WTC11 (cell line): Measurements from ENCODE around the gene MITF.

Source experiments
- CTCF ChIP-seq: fragments of 200-600 bp; IDR thresholded peaks from 2 replicates; pipeline ENCODE4 v1.8.0; 2022; ENCODE audit warnings: antibody characterized with exemption
- JUN ChIP-seq: sonication (generic); formaldehyde crosslinking; IDR thresholded peaks from 2 replicates; pipeline ENCODE4 v1.8.0; 2023; ENCODE audit warnings: mild to moderate bottlenecking, missing genetic modification reagents
- RORB ChIP-seq: fragments of 250-450 bp; sonication (Bioruptor Pico); IDR thresholded peaks from 2 replicates; pipeline ENCODE4 v1.9.0; 2021; ENCODE audit warnings: mild to moderate bottlenecking
- TF ChIP-seq, protein P1 (sequence below): sonication (generic); formaldehyde crosslinking; IDR thresholded peaks from 2 replicates; pipeline ENCODE4 v1.8.1; 2023; ENCODE audit warnings: mild to moderate bottlenecking, missing genetic modification reagents
- TF ChIP-seq, protein P2 (sequence below): sonication (generic); formaldehyde crosslinking; IDR thresholded peaks from 2 replicates; pipeline ENCODE4 v1.8.0; 2023; ENCODE audit warnings: missing genetic modification reagents
- TF ChIP-seq, protein P3 (sequence below): sonication (generic); formaldehyde crosslinking; IDR thresholded peaks from 2 replicates; pipeline ENCODE4 v1.8.0; 2022; ENCODE audit warnings: mild to moderate bottlenecking, missing genetic modification reagents

- TF ChIP-seq, protein P1, sequence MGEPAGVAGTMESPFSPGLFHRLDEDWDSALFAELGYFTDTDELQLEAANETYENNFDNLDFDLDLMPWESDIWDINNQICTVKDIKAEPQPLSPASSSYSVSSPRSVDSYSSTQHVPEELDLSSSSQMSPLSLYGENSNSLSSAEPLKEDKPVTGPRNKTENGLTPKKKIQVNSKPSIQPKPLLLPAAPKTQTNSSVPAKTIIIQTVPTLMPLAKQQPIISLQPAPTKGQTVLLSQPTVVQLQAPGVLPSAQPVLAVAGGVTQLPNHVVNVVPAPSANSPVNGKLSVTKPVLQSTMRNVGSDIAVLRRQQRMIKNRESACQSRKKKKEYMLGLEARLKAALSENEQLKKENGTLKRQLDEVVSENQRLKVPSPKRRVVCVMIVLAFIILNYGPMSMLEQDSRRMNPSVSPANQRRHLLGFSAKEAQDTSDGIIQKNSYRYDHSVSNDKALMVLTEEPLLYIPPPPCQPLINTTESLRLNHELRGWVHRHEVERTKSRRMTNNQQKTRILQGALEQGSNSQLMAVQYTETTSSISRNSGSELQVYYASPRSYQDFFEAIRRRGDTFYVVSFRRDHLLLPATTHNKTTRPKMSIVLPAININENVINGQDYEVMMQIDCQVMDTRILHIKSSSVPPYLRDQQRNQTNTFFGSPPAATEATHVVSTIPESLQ = no peak
- TF ChIP-seq JUN = no peak
- no peak for TF ChIP-seq CTCF
- no peak for TF ChIP-seq RORB (CRISPR knock-in tag)
- TF ChIP-seq, protein P2, sequence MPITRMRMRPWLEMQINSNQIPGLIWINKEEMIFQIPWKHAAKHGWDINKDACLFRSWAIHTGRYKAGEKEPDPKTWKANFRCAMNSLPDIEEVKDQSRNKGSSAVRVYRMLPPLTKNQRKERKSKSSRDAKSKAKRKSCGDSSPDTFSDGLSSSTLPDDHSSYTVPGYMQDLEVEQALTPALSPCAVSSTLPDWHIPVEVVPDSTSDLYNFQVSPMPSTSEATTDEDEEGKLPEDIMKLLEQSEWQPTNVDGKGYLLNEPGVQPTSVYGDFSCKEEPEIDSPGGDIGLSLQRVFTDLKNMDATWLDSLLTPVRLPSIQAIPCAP (CRISPR knock-in tag) = no peak
- TF ChIP-seq, protein P3, sequence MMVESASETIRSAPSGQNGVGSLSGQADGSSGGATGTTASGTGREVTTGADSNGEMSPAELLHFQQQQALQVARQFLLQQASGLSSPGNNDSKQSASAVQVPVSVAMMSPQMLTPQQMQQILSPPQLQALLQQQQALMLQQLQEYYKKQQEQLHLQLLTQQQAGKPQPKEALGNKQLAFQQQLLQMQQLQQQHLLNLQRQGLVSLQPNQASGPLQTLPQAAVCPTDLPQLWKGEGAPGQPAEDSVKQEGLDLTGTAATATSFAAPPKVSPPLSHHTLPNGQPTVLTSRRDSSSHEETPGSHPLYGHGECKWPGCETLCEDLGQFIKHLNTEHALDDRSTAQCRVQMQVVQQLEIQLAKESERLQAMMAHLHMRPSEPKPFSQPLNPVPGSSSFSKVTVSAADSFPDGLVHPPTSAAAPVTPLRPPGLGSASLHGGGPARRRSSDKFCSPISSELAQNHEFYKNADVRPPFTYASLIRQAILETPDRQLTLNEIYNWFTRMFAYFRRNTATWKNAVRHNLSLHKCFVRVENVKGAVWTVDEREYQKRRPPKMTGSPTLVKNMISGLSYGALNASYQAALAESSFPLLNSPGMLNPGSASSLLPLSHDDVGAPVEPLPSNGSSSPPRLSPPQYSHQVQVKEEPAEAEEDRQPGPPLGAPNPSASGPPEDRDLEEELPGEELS (CRISPR knock-in tag) = no peak
Observed at GRCh38 chr3:69761896-69762767, 22.9 kb downstream of the MITF start.
